HT-29 (cell line): ENCODE measurements around the gene ACTMAP. TPM values are rescaled to one million over a fixed set of nuclear protein-coding genes. Genes with fewer than 3 reads are reported as not detected.

Experiments used
- DNase-seq: peaks from one replicate; pipeline ENCODE4 v3.0.0-alpha.2; 2015; ENCODE audit warnings: low spot score
- small RNA-seq: library from RNA; depleted of rRNA; stranded (forward); fragments of <200 nt; gene quantifications from one replicate; pipeline ENCODE3, GENCODE V24; 2014
- total RNA-seq: library from RNA; depleted of rRNA; stranded (reverse); fragments of >200 nt; shearing (Covaris generic); gene quantifications from 2 replicates; pipeline ENCODE4 v1.2.3, GENCODE V29; 2014; rRNA removed

The ACTMAP gene
- total RNA-seq, 1 experiment from 2014 or later, result 1.9 TPM

DNA sequence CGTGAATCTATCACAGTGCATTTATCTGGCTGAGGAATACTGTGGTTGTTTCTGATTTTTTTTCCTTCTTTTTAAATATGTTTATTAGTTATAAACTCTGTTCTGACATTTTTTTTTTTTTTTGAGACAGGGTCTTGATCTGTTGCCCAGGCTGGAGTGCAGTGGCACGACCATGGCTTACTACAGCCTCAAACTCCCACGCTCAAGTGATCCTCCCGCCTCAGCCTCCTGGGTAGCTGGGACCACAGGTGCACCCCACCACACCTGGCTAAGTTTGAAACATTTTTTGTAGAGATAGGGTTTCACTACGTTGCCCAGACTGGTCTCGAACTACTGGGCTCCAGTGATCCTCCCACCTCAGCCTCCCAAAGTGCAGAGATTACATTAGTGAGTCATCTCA is 53.3 kb downstream of the ACTMAP start:
- no peak for DNase-seq

DNA sequence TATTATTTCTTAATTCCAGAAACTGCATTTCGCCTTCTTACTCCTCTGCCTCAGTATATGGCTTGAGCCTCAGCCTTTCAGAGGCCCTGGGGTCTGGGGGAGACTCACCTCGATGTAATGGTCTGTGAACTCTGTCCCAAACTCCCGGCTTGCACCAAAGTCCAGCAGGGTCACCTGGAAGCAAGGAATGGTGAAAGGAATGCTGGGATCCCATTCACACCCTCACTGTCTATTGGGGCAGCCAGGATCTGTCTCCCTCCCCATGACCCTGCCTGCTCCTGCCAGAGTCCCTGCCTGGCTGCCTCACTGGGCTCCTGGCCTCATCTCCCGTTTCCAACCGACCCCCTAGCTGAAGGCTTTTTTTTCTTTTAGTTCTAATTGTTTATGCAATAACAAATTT is 54.4 kb downstream of the ACTMAP start:
- no peak for DNase-seq

- no peak for DNase-seq
These were observed 56.4 kb downstream of the ACTMAP start for GRCh38 chr19:40693896-40694295.

DNA sequence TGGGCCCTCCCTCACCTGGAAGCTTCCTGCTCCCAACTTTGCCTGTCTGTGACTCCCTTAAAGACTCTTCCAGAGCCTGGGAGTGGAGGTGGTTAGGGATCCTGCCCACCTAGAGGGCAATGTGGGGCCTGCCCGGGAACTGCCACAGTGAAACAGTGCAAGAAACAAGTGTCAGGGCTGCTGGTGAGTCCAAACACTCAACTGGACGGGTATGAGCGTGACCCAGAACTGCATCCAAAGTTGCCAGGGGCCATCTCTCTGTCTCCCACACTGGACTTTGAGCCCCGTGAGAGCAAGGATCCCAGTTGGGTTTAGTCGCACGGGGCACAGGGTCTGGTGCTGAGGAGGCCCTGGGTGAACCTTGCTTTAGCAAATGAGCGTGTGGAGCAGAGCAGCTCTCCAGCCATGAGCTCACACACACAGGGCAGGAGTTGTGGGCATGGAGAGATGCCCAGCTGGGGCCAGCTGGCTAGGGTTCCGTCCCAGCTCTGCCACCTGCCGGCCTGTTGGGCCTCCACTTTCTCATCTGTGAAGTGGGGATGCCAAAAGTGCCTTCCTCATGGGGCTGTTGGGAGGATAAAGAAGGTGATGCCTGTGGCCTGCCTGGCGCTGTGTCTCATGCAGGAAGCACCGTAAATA is 57.0 kb downstream of the ACTMAP start:
- no peak for DNase-seq

- DNase-seq, result no peak
These were observed 58.1 kb downstream of the ACTMAP start for GRCh38 chr19:40692212-40692551.

GRCh38 chr19:40691421-40692211 is 58.7 kb downstream of the ACTMAP start:
- no peak for DNase-seq

Small RNA genes within 50 kb of the gene (small RNA-seq; reads per million reads assigned to genes)
- not detected for gene RNU6-195P

Other genes starting within 250 kb of the ACTMAP start
- gene SHKBP1, start 173.6 kb downstream of the ACTMAP start, total RNA-seq, result 128 and 142 TPM in 2 replicates
- gene LTBP4, start 149.1 kb downstream of the ACTMAP start, total RNA-seq, result 42.1 and 56.7 TPM in 2 replicates
- 13.4 and 14.6 TPM in 2 replicates for gene NUMBL, start 59.8 kb downstream of the ACTMAP start, total RNA-seq
- 57.2 and 71.3 TPM in 2 replicates for gene COQ8B, start 33.6 kb downstream of the ACTMAP start, total RNA-seq
- 52.2 and 58.5 TPM in 2 replicates for gene ITPKC, start 33.4 kb downstream of the ACTMAP start, total RNA-seq
- gene SNRPA, start 726 bp upstream of the ACTMAP start, total RNA-seq, result 252 and 361 TPM in 2 replicates
- gene MIA, start 25.0 kb upstream of the ACTMAP start, total RNA-seq, result 15.8 TPM in 2 replicates
- gene RAB4B, start 27.8 kb upstream of the ACTMAP start, total RNA-seq, result 36.0 and 51.3 TPM in 2 replicates
- 258 and 264 TPM in 2 replicates for gene EGLN2, start 48.7 kb upstream of the ACTMAP start, total RNA-seq
- gene CYP2A6, start 100.0 kb upstream of the ACTMAP start, total RNA-seq, result not detected in 2 replicates
- gene CYP2A7, start 131.8 kb upstream of the ACTMAP start, total RNA-seq, result not detected in 2 replicates
- 2.1 and 2.5 TPM in 2 replicates for gene CYP2B6, start 240.8 kb upstream of the ACTMAP start, total RNA-seq